ENCODE results near the gene CGB5. TPM values are rescaled to one million over a fixed set of nuclear protein-coding genes. Genes with fewer than 3 reads are reported as not detected.
A peak's percentile ranks its signal among the peaks of the same experiment; 100 is the strongest.

Gene CGB5
- total and polyA plus RNA-seq, 9 of the 15 experiments (the other 6 are each of a cell fraction or from before 2014, with no cell fraction given), result not detected

- TF ChIP-seq, protein P1, sequence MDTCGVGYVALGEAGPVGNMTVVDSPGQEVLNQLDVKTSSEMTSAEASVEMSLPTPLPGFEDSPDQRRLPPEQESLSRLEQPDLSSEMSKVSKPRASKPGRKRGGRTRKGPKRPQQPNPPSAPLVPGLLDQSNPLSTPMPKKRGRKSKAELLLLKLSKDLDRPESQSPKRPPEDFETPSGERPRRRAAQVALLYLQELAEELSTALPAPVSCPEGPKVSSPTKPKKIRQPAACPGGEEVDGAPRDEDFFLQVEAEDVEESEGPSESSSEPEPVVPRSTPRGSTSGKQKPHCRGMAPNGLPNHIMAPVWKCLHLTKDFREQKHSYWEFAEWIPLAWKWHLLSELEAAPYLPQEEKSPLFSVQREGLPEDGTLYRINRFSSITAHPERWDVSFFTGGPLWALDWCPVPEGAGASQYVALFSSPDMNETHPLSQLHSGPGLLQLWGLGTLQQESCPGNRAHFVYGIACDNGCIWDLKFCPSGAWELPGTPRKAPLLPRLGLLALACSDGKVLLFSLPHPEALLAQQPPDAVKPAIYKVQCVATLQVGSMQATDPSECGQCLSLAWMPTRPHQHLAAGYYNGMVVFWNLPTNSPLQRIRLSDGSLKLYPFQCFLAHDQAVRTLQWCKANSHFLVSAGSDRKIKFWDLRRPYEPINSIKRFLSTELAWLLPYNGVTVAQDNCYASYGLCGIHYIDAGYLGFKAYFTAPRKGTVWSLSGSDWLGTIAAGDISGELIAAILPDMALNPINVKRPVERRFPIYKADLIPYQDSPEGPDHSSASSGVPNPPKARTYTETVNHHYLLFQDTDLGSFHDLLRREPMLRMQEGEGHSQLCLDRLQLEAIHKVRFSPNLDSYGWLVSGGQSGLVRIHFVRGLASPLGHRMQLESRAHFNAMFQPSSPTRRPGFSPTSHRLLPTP (IDR thresholded peaks at IDR 0.05; ENCODE audit: borderline replicate concordance, extremely low read depth, insufficient read length), result no peak
- TF ChIP-seq, protein P2, sequence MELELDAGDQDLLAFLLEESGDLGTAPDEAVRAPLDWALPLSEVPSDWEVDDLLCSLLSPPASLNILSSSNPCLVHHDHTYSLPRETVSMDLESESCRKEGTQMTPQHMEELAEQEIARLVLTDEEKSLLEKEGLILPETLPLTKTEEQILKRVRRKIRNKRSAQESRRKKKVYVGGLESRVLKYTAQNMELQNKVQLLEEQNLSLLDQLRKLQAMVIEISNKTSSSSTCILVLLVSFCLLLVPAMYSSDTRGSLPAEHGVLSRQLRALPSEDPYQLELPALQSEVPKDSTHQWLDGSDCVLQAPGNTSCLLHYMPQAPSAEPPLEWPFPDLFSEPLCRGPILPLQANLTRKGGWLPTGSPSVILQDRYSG (tag; conservative IDR thresholded peaks at IDR 0.05; ENCODE audit: low read depth), result no peak
- no peak for TF ChIP-seq HDAC1 (IDR thresholded peaks at IDR 0.05)
- TF ChIP-seq MAX (CRISPR knock-in tag; IDR thresholded peaks at IDR 0.05), result peak; percentile 48; the same call in 1 of the 2 replicates
- TF ChIP-seq CBFA2T2 (conservative IDR thresholded peaks at IDR 0.05), result no peak
- TF ChIP-seq ZNF24 (IDR thresholded peaks at IDR 0.05), result no peak
- no peak for TF ChIP-seq TBL1XR1 (IDR thresholded peaks at IDR 0.05; ENCODE audit: low read length in 2 of 2)
- no peak for TF ChIP-seq ZNF146 (CRISPR knock-in tag; IDR thresholded peaks at IDR 0.05; ENCODE audit: unreplicated experiment)
- peak in 1 of 2 experiments; percentile 50; a peak in 1 of 4 replicates for TF ChIP-seq RAD21 (CRISPR knock-in tag; conservative IDR thresholded peaks at IDR 0.05 in 1 of 2, IDR thresholded peaks at IDR 0.05 in 1 of 2)
- TF ChIP-seq, protein P3, sequence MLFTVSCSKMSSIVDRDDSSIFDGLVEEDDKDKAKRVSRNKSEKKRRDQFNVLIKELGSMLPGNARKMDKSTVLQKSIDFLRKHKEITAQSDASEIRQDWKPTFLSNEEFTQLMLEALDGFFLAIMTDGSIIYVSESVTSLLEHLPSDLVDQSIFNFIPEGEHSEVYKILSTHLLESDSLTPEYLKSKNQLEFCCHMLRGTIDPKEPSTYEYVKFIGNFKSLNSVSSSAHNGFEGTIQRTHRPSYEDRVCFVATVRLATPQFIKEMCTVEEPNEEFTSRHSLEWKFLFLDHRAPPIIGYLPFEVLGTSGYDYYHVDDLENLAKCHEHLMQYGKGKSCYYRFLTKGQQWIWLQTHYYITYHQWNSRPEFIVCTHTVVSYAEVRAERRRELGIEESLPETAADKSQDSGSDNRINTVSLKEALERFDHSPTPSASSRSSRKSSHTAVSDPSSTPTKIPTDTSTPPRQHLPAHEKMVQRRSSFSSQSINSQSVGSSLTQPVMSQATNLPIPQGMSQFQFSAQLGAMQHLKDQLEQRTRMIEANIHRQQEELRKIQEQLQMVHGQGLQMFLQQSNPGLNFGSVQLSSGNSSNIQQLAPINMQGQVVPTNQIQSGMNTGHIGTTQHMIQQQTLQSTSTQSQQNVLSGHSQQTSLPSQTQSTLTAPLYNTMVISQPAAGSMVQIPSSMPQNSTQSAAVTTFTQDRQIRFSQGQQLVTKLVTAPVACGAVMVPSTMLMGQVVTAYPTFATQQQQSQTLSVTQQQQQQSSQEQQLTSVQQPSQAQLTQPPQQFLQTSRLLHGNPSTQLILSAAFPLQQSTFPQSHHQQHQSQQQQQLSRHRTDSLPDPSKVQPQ (CRISPR knock-in tag; IDR thresholded peaks at IDR 0.05; ENCODE audit: borderline replicate concordance), result no peak
- TF ChIP-seq SMAD3 (CRISPR knock-in tag; conservative IDR thresholded peaks at IDR 0.05), result no peak
- no peak for TF ChIP-seq ZNF699 (CRISPR knock-in tag; IDR thresholded peaks at IDR 0.05; ENCODE audit: insufficient replicate concordance)
- TF ChIP-seq ZFP36 (IDR thresholded peaks at IDR 0.05; ENCODE audit: low read depth, low read length, partially characterized antibody), result no peak
- no peak for TF ChIP-seq ZBTB7A (IDR thresholded peaks at IDR 0.05; ENCODE audit: borderline replicate concordance, control insufficient read depth, low read depth, low read length)
- no peak for TF ChIP-seq TBP (optimal IDR thresholded peaks at IDR 0.05; ENCODE audit: low read depth, low read length)
- TF ChIP-seq PML (IDR thresholded peaks at IDR 0.05; ENCODE audit: low read length), result no peak
- no peak for TF ChIP-seq HSF4 (CRISPR knock-in tag; IDR thresholded peaks at IDR 0.05; ENCODE audit: borderline replicate concordance)
- TF ChIP-seq CBX1 (IDR thresholded peaks at IDR 0.05; ENCODE audit: low read depth), result no peak
- TF ChIP-seq COPS2 (conservative IDR thresholded peaks at IDR 0.05), result no peak
- no peak for TF ChIP-seq MCM2 (IDR thresholded peaks at IDR 0.05; ENCODE audit: low read depth)
Measured at GRCh38 chr19:48997972-48998371, 45.7 kb upstream of the CGB5 start (continued).

Data from K562 (cell line).